Measurements from ENCODE around the gene WDR33. TPM values are rescaled to one million over a fixed set of nuclear protein-coding genes. Genes with fewer than 3 reads are reported as not detected.
A peak's percentile ranks its signal among the peaks of the same experiment; 100 is the strongest.

WDR33 gene
- total RNA-seq, 1 experiment from 2014 or later, result 87.1 TPM

- no peak for TF ChIP-seq EZH2 (IDR thresholded peaks at IDR 0.05; ENCODE audit: borderline replicate concordance, low read depth, low read length, poor library complexity, severe bottlenecking)
- TF ChIP-seq CTCF (conservative IDR thresholded peaks at IDR 0.05; ENCODE audit: low read depth, low read length), result 0 out of 2 replicates have a peak, but pooled peaks have one; percentile 4
- Histone ChIP-seq H3K9me3 (ENCODE audit: low read depth, low read length, poor library complexity, severe bottlenecking) (no peaks in the 10 kb centered on the region), H3K4me3 (ENCODE audit: low read depth, low read length, poor library complexity, severe bottlenecking) (peak overlapping the region; percentile 66), H3K4me1 (ENCODE audit: insufficient read depth, low read length, poor library complexity, severe bottlenecking) (peaks cover 24% of the 10 kb centered on the region), H3K27ac (ENCODE audit: low read depth, low read length, poor library complexity, severe bottlenecking) (peak overlapping the region; percentile 96), H3K36me3 (ENCODE audit: insufficient read depth, low read length, poor library complexity, severe bottlenecking) (peaks cover 25% of the 10 kb centered on the region), H3K27me3 (replicated peaks; ENCODE audit: insufficient read depth, low read depth, low read length, poor library complexity) (no peaks in the 10 kb centered on the region)
- DNase-seq (ENCODE audit: low spot score), result no peak
- BruUV-seq (replicated peaks), result TSS peak; percentile 81
- intact Hi-C loops (cut with micrococcal nuclease; ENCODE audit: unreplicated experiment), result loop anchor here (5.0 kb wide), 1 partner anchor 110 kb away; the partner anchor contains the start of gene WDR33
- ChIA-PET CTCF (no interaction called here), POLR2A (ENCODE audit: low non-redundant PET) (interaction anchor here (0.6 kb wide), 1 partner anchor 111 kb away, joined by 3 read pairs; no protein-coding TSS in a partner anchor)
These were observed 108.5 kb downstream of the WDR33 start for GRCh38 chr2:127702395-127703009.

- POLR2A ChIA-PET (ENCODE audit: low non-redundant PET), result interaction anchor here (0.6 kb wide), 1 partner anchor 112 kb away, joined by 3 read pairs; no protein-coding TSS in a partner anchor
- BruUV-seq (replicated peaks), result no TSS peak
- Histone ChIP-seq H3K4me1 (ENCODE audit: insufficient read depth, low read length, poor library complexity, severe bottlenecking) (peaks cover 24% of the 10 kb centered on the region), H3K27ac (ENCODE audit: low read depth, low read length, poor library complexity, severe bottlenecking) (peak overlapping the region; percentile 96), H3K36me3 (ENCODE audit: insufficient read depth, low read length, poor library complexity, severe bottlenecking) (peaks cover 22% of the 10 kb centered on the region), H3K9me3 (ENCODE audit: low read depth, low read length, poor library complexity, severe bottlenecking) (no peaks in the 10 kb centered on the region), H3K4me3 (ENCODE audit: low read depth, low read length, poor library complexity, severe bottlenecking) (peak overlapping the region; percentile 66), H3K27me3 (replicated peaks; ENCODE audit: insufficient read depth, low read depth, low read length, poor library complexity) (no peaks in the 10 kb centered on the region)
- intact Hi-C loops (cut with micrococcal nuclease; ENCODE audit: unreplicated experiment), result loop anchor here (5.0 kb wide), 1 partner anchor 110 kb away; the partner anchor contains the start of gene WDR33
- TF ChIP-seq CTCF (conservative IDR thresholded peaks at IDR 0.05; ENCODE audit: low read depth, low read length), result peak; percentile 18; the same call in 1 of the 2 replicates
- no peak for TF ChIP-seq EZH2 (IDR thresholded peaks at IDR 0.05; ENCODE audit: borderline replicate concordance, low read depth, low read length, poor library complexity, severe bottlenecking)
- peak; percentile 88 for DNase-seq (ENCODE audit: low spot score)
- CTCF ChIA-PET, result no interaction called here
These were observed 109.1 kb downstream of the WDR33 start for GRCh38 chr2:127701651-127702394.

GRCh38 chr2:127701193-127701650 lies 109.7 kb downstream of the WDR33 start, which contains the start of gene SFT2D3:
SFT2D3 (plus strand) TSS chr2:127701497; CDS start chr2:127701529, 32 bp downstream.
- TF ChIP-seq CTCF (conservative IDR thresholded peaks at IDR 0.05; ENCODE audit: low read depth, low read length) (no peak), EZH2 (IDR thresholded peaks at IDR 0.05; ENCODE audit: borderline replicate concordance, low read depth, low read length, poor library complexity, severe bottlenecking) (no peak)
- no TSS peak for BruUV-seq (replicated peaks)
- H3K4me1 ChIP-seq (ENCODE audit: insufficient read depth, low read length, poor library complexity, severe bottlenecking), result peaks cover 24% of the 10 kb centered on the region
- intact Hi-C loops (cut with micrococcal nuclease; ENCODE audit: unreplicated experiment), result loop anchor here (5.0 kb wide), 1 partner anchor 111 kb away; the partner anchor contains the start of gene WDR33
- peaks cover 16% of the 10 kb centered on the region for H3K36me3 ChIP-seq (ENCODE audit: insufficient read depth, low read length, poor library complexity, severe bottlenecking)
- ChIA-PET POLR2A (ENCODE audit: low non-redundant PET) (no interaction called here), CTCF (no interaction called here)
- peak within 1 kb of the TSS; percentile 96 for H3K27ac ChIP-seq (ENCODE audit: low read depth, low read length, poor library complexity, severe bottlenecking)
- no peaks in the 10 kb centered on the region for H3K9me3 ChIP-seq (ENCODE audit: low read depth, low read length, poor library complexity, severe bottlenecking)
- DNase-seq (ENCODE audit: low spot score), result peak; percentile 94
- peak within 1 kb of the TSS; percentile 66 for H3K4me3 ChIP-seq (ENCODE audit: low read depth, low read length, poor library complexity, severe bottlenecking)
- H3K27me3 ChIP-seq (replicated peaks; ENCODE audit: insufficient read depth, low read depth, low read length, poor library complexity), result no peaks in the 10 kb centered on the region
